Activated CD4-positive, alpha-beta T cell treated with anti-CD3 and anti-CD28 coated beads, Interleukin-2, amount 50 U/mL, for 16 hours (primary cell): ENCODE data around the gene MYLK.
A peak's percentile ranks its signal among the peaks of the same experiment; 100 is the strongest.

Experiments used
- DNase-seq: peaks from one replicate; pipeline ENCODE4 v3.0.0-alpha.2; 2020

Gene MYLK

DNA sequence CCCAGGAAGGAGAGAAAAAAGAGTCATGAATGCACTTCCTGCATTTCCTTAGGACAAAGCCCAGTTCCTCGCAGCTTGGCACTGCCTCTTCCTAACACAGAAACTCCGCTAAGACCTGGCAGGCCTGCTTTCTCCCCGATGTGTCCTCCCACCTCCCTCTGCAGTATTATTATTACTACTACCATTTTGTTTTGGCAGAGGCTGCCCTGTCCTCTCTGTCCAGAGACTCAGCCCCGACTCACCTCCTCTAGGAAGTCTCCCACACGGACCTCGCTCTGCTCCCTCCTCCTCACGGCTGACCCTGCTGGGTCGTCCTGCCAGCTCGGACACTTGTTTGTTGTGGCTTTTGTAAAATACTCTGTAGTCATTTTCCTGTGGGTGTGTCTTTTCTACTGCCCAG lies 192.1 kb downstream of the MYLK start:
- no peak for DNase-seq

DNA sequence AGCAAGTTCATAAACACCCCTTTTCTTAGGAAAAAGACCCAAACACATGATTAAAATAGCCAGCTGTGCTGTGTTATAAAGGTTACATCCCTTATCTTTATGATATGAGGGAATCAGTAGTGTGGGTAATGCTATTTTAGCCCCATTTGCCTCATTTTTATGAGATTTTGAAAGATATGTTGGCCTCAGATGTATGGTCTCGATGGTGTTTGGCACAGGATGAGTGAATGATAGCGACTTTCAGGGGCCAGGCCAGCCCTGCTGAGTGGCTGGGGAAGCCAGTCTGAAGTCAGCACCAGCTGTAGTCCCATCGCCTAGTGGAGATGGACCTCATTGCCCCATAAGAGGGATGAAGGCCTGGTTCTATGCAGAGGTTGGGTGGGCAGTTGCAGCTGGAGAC lies 194.3 kb downstream of the MYLK start:
- no peak for DNase-seq

DNA sequence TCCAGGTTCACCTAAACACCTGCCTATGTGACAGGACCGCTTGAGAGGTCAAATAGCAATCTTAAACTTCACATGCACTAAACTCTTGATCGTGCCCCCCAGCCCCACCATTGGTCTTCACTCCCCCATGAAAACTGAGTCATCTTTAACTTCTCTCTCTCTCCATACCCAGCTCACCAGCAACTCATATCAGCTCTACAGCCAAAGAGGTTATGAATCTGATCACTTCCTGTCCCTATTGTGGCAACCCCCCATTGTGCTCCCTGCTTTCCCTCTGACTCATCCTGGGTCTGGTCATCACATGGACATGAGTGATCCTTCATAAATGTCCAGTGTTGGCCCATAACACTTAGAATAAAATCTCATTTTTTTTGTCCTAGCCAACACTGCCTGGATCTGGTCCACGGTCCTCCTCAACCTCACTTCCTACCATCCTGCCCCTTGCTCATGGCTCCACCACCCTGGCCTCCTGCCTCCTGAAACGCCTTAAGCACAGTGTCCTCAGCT lies 195.8 kb downstream of the MYLK start:
- peak; percentile 17 for DNase-seq

- no peak for DNase-seq
These were observed 196.8 kb downstream of the MYLK start for GRCh38 chr3:123687286-123687685.

GRCh38 chr3:123686251-123686650 lies 197.9 kb downstream of the MYLK start:
- no peak for DNase-seq

GRCh38 chr3:123685780-123686179 lies 198.4 kb downstream of the MYLK start:
- DNase-seq: no peak

DNA sequence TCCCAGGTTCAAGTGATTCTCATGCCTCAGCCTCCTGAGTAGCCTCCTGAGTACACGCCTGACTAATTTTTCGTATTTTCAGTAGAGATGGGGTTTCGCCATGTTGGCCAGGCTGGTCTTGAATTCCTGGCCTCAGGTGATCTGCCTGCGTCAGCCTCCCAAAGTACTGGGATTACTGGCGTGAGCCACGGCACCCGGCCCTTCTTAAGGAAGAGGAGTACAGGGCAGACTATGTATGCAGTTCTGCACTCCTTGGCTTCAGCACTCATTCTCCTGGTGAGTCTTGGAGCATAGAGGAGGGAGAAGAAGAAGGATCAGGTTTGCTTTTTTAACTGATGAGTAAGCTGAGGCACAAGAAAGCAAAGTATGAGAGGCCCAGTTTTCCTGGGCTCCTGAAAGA lies 199.5 kb downstream of the MYLK start:
- DNase-seq: no peak

DNA sequence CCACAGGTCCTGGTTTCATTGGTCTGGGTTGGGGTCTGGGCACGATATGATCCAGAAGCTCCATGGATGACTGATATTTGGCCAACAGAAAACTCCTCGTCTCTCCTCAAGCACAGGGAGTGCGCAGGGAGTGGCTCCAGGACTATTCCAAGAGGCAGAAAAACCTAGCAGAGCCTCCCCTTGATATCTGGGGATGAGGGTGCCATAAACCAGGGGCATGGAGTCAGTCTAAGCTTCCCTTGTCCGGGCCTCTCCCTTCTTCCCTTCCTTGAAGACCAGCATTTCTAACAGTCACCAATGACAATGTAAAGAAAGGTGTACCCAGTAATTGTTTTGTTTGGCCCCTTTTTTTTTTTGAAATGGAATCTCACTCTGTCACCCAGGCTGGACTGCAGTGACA lies 199.9 kb downstream of the MYLK start:
- DNase-seq: no peak

DNA sequence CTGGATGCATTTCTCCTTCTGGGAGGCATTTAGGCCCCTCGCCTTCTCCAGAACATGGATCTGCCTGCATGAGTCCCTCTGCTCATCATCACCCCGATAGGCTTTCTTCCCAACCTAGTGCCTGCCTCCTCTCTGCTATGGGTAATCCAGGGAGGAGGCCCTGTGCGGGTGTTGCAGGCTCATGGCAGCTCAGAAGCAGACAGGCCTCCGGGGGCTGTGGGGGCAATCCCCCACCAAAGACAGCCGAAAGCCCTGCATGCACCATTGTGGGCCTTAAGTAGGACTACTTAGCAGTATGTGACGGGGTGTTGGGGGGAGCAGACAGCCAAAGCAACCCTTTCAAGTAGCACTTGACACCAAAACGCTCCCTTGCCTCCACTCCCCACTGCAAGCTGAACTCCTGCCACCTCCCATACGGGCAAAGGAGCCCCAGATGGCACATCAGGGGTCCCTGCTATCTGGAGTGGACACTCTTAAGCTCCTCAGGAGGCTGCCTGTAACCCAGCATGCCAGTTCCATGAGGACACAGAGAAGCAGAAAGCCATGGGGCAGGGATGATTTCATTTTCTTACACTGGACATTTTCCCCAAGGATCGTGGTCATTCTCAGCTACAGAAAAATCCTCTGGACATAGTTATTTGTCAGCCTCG lies 200.5 kb downstream of the MYLK start:
- DNase-seq: no peak

- DNase-seq: no peak
These were observed 201.2 kb downstream of the MYLK start for GRCh38 chr3:123682781-123683504.

DNA sequence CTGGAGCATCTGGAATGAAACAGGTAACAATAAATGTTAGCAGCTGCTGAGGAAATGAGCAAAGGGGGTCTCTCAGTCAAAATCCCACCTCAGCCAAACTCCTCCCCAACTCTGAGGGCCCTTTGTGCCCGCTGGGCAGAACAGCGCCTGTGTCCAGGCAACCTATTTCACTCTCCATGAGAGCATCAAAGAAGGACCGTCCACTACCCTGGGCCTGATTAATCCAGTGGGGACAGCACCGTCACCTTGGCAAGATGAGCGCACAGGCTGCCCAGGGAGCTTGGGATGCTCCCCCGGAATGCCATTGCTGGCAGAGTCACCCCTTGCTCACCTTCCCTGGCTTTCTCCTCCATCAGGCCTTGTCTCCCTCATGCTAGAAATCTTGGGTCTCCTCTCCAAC lies 201.8 kb downstream of the MYLK start:
- DNase-seq: no peak

GRCh38 chr3:123679712-123680386 lies 204.3 kb downstream of the MYLK start:
- DNase-seq: no peak

DNA sequence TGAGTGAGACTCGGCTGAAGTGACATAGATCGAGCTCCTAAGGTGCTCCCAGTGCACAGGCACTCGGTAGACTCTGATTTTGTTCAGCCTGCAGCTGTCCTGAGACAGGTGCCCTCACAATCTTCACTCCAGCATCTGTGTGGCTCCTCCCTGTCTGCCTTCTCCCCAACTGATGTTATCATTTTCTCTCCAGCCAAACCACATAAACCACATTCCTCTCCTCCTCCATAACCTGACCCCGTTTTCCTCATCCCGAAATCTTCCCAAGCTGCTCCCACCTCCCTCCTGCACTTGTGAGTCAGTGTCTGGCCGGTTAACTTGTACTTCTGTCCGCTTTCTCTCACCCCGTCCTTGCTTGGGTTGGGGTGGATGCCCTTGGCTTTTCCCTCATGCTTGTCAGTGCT lies 206.0 kb downstream of the MYLK start:
- DNase-seq: no peak

DNA sequence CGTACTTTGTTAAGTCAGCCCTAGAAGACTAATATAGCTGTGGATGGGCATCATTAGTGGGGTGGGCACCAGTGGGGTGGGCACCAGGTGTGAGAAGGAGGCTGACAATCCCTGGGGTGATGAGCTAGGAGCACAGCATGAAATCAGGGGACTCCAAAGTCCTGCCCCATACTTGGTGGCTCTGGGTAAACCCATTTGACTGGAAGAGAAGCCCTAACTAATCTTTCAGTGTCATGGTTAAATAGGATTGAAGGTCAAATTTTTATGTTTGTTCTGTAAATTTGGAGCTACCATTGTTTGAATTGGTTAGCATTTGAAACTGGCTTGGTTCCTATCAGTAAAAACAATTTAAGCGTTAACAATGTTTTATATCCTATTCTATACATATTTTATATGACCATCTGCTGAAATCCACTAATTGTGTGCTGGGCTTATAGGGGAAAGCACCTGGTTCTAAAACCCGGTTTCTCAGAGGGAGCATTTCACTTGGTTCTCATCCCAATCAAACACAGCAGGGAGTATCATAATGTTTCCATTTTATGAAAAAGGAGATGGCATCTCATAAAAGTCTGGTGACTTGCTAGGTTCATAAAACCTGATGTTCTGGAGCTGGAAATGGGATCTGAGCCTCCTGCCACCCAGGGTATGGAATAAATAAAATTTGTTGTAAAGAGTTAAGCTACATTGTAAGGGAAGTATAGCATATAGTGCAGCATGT lies 211.5 kb downstream of the MYLK start:
- DNase-seq: no peak

GRCh38 chr3:123670743-123671142 lies 213.4 kb downstream of the MYLK start:
- DNase-seq: no peak

DNA sequence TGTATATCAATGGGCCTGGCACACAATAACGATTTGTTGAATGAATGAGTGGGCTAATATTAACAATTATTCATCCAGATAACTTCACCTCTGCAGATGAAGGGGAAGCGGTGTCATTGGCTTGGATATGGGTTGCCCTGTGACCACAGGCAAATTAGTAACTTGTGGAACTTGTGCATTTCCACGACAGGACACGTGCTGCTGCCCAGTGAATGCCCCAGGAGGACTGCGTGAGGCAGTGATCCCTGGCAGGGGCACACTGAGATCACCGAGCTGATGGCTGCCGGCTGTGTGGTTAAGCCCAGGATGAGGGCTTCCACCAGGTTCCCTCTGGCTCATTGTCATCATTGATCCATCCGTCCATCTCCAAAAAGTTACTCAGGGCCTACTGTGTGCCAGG lies 215.2 kb downstream of the MYLK start:
- DNase-seq: no peak

DNA sequence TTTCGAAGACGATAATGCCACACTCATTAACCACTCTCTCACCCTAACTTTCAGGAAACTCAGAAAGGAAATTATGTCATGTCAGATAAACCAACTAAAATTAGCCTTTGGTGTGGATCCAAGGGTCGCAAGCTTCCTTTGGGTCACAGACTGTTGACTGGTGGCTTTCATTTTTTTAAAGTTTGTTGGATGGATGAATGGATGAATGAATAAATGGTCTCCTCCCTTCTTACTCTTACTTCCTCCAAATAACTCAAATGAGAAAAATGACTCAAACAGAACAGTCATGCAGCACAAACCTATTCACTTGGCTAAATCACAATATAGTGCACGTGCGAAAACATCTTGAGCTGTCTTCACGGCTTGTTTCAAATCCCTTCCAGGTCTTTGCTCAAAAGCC lies 216.3 kb downstream of the MYLK start:
- no peak for DNase-seq

DNA sequence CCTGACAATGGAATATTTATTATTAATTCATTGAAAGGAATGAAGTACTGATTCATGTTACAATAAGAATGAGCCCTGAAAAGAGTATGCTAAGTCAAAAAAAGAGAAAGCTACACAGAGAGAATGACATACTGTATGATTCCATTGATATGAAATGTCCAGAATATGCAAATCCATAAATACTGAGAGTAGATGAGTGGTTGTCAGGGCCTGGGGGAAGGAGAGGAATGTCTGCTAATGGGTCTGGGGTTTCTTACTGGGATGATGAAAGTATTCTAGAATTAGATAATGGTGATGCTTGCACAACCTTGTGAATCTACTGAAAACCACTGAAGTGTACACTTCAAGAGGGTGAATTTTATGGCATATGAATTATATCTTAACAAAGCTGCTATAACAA lies 219.4 kb downstream of the MYLK start:
- DNase-seq: no peak

DNA sequence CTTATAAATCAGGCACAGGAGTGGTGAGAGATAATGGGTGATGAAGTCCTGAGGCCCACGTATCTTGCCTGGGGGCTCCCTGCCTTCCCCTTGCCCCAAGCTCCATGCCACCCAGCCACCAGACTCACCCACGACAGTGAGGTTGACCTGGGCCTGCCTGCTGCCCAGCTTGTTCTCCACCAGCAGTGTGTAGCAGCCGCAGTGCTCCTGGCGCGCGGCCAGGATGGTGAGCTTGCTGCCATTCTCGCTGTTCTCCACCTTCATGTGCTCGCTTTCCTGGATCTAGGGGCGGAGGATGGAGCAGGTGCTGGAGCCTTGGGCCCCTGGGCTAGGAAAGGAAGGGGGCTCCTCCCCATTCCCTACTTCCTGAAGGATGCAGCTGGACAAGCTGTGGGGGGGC lies 220.2 kb downstream of the MYLK start:
- DNase-seq: no peak

GRCh38 chr3:123661973-123662372 lies 222.2 kb downstream of the MYLK start:
- no peak for DNase-seq

DNA sequence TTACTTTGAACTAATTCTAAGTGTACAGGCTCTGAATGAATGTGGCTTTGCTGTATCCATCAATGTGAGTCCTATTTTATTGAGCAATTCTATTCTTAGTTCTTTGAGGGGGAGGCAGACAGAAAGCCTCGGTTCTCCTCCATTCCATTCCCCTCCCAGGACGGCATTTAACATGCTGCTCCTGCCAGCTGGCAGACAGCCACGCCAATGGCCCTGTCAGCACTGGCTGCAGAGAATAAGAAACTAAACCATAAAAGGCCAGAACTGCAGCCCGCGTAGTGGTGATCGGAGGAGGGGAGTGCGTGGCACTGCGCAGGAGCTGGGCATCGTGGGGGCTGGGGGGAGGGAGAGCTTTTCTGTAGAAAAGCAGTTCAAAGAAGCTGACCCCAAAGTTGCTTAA lies 223.2 kb downstream of the MYLK start:
- DNase-seq: no peak

- DNase-seq: no peak
These were observed 223.9 kb downstream of the MYLK start for GRCh38 chr3:123660141-123660675.

- DNase-seq: no peak
These were observed 225.3 kb downstream of the MYLK start for GRCh38 chr3:123658852-123659206.
